Activated T-cell treated with anti-CD3 and anti-CD28 coated beads, Interleukin-2, amount 50 U/mL, for 4 hours (primary cell): ENCODE data around the gene EPB41L2. TPM values are rescaled to one million over a fixed set of nuclear protein-coding genes. Genes with fewer than 3 reads are reported as not detected.
"Not testable (repeated sequence)": the region's sequence is repeated elsewhere in the genome, so short reads cannot be mapped to it uniquely, and the experiment has no call there.

Source experiments
- ATAC-seq, 2 donors: fragments of 200-7000 bp; cut with Tn5 transposase; one replicate each; pipeline ENCODE4 v1.10.0; 2021
- DNase-seq: peaks from one replicate; pipeline ENCODE4 v3.0.0-alpha.2; 2020
- H3K27me3 Mint-ChIP-seq: one replicate; pipeline ENCODE4 v1.8.0; 2021; ENCODE audit warnings: low read depth, mixed read lengths
- H3K36me3 Mint-ChIP-seq: one replicate; pipeline ENCODE4 v1.8.0; 2022; ENCODE audit warnings: mixed read lengths; ENCODE audit not compliant: insufficient read depth
- H3K4me1 Mint-ChIP-seq: one replicate; pipeline ENCODE4 v1.8.0; 2021; ENCODE audit warnings: low read depth, mixed read lengths
- H3K4me3 Mint-ChIP-seq: one replicate; pipeline ENCODE4 v1.8.0; 2021; ENCODE audit warnings: mild to moderate bottlenecking, moderate library complexity, mixed read lengths
- H3K9me3 Mint-ChIP-seq: one replicate; pipeline ENCODE4 v1.8.0; 2021; ENCODE audit warnings: mixed read lengths
- total RNA-seq, 3 donors: library from RNA; stranded (reverse); gene quantifications; one replicate each; pipeline ENCODE4 v1.2.1, GENCODE V29; 2021

EPB41L2 gene
- 10 to 100 TPM; 11.7 to 18.0 (median 15.3) TPM for total RNA-seq

- H3K36me3 Mint-ChIP-seq: no peaks in the 10 kb centered on the region
- peak; percentile 84 to 87 for ATAC-seq
- H3K27me3 Mint-ChIP-seq: no peaks in the 10 kb centered on the region
- DNase-seq: peak; percentile 79
- peaks cover 22% of the 10 kb centered on the region for H3K4me1 Mint-ChIP-seq
- no peaks in the 10 kb centered on the region for H3K9me3 Mint-ChIP-seq
- peak within 1 kb of the TSS; percentile 83 for H3K4me3 Mint-ChIP-seq
Observed at GRCh38 chr6:131063028-131063763, at the start of gene EPB41L2. EPB41L2 (minus strand) TSS chr6:131063245; CDS start chr6:130956485, 106,760 bp downstream.

- Mint-ChIP-seq H3K36me3 (no peaks in the 10 kb centered on the region), H3K4me3 (no peak overlapping the region), H3K4me1 (no peaks in the 10 kb centered on the region), H3K27me3 (peaks cover 4% of the 10 kb centered on the region), H3K9me3 (no peaks in the 10 kb centered on the region)
- ATAC-seq (no peak), DNase-seq (no peak)
Observed at GRCh38 chr6:131112249-131112648, 49.2 kb upstream of the EPB41L2 start.

- no peaks in the 10 kb centered on the region for H3K4me1 Mint-ChIP-seq
- H3K9me3 Mint-ChIP-seq: no peaks in the 10 kb centered on the region
- no peak overlapping the region for H3K4me3 Mint-ChIP-seq
- DNase-seq (no peak), ATAC-seq (no peak)
- H3K27me3 Mint-ChIP-seq: peaks cover 6% of the 10 kb centered on the region
- no peaks in the 10 kb centered on the region for H3K36me3 Mint-ChIP-seq
Observed at GRCh38 chr6:131107151-131107550, 44.1 kb upstream of the EPB41L2 start.

- DNase-seq: no peak
- H3K9me3 Mint-ChIP-seq: no peaks in the 10 kb centered on the region
- no peak for ATAC-seq
- H3K27me3 Mint-ChIP-seq: peaks cover 2% of the 10 kb centered on the region
- no peaks in the 10 kb centered on the region for H3K36me3 Mint-ChIP-seq
- H3K4me3 Mint-ChIP-seq: no peak overlapping the region
- H3K4me1 Mint-ChIP-seq: no peaks in the 10 kb centered on the region
Observed at GRCh38 chr6:131103901-131104300, 40.9 kb upstream of the EPB41L2 start.

- Mint-ChIP-seq H3K4me1 (no peaks in the 10 kb centered on the region), H3K27me3 (peaks cover 2% of the 10 kb centered on the region), H3K9me3 (no peaks in the 10 kb centered on the region), H3K4me3 (no peak overlapping the region), H3K36me3 (no peaks in the 10 kb centered on the region)
- DNase-seq (no peak), ATAC-seq (no peak)
Observed at GRCh38 chr6:131103296-131103695, 40.3 kb upstream of the EPB41L2 start.

DNA sequence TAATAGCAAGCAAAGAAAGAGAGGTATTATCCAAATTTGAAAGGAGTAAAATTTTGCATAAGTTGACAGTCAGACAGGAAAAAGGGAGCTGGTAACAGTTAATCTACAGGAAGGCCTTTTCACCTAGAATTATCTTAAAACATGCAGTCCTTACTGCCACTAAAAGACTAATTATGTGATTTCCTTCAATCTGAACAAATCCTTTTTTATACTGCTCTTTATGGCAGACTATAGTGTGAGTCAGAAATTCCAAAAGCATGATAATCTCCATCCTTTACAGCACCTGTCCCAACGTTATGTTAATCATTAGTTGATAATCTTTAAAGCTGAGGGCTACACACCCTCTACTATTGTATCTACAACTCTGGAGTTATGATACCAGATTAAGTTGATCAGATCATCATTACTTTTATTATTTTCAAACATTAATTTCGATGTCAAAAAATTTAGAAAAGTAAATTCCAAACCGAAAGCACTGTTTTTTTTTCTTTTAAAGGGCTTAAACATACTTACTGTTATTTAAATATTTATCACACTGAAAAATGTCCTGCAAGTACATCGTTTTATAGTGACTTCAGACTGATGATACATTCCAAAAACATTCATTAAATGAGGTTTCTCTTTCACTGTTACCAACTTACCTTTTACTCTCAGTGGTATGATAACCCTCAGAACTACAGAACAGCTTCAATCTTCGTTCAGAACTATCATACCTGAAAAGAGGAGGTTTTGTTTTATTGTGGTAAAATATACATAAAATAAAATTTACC, 39.1 kb upstream of the EPB41L2 start:
- Mint-ChIP-seq H3K36me3 (no peaks in the 10 kb centered on the region), H3K4me3 (no peak overlapping the region), H3K27me3 (peaks cover 2% of the 10 kb centered on the region), H3K9me3 (no peaks in the 10 kb centered on the region), H3K4me1 (no peaks in the 10 kb centered on the region)
- ATAC-seq (no peak), DNase-seq (no peak)

GRCh38 chr6:131096786-131097185, 33.7 kb upstream of the EPB41L2 start:
- H3K27me3 Mint-ChIP-seq: no peaks in the 10 kb centered on the region
- ATAC-seq (no peak), DNase-seq (no peak)
- H3K4me3 Mint-ChIP-seq: no peak overlapping the region
- no peaks in the 10 kb centered on the region for H3K36me3 Mint-ChIP-seq
- no peaks in the 10 kb centered on the region for H3K9me3 Mint-ChIP-seq
- H3K4me1 Mint-ChIP-seq: no peaks in the 10 kb centered on the region

GRCh38 chr6:131093334-131093733, 30.3 kb upstream of the EPB41L2 start:
- Mint-ChIP-seq H3K4me3 (no peak overlapping the region), H3K9me3 (no peaks in the 10 kb centered on the region), H3K27me3 (peaks cover 12% of the 10 kb centered on the region), H3K36me3 (no peaks in the 10 kb centered on the region), H3K4me1 (no peaks in the 10 kb centered on the region)
- no peak for DNase-seq
- ATAC-seq: no peak

- not testable (repeated sequence) for H3K4me3 Mint-ChIP-seq, DNase-seq, H3K36me3 Mint-ChIP-seq, H3K4me1 Mint-ChIP-seq, ATAC-seq, H3K9me3 Mint-ChIP-seq
- H3K27me3 Mint-ChIP-seq: peaks cover 12% of the 10 kb centered on the region
Observed at GRCh38 chr6:131091944-131092343, 28.9 kb upstream of the EPB41L2 start.

GRCh38 chr6:131090339-131090738, 27.3 kb upstream of the EPB41L2 start:
- H3K27me3 Mint-ChIP-seq: peaks cover 12% of the 10 kb centered on the region
- H3K4me1 Mint-ChIP-seq, ATAC-seq, H3K4me3 Mint-ChIP-seq, DNase-seq, H3K9me3 Mint-ChIP-seq, H3K36me3 Mint-ChIP-seq: not testable (repeated sequence)

DNA sequence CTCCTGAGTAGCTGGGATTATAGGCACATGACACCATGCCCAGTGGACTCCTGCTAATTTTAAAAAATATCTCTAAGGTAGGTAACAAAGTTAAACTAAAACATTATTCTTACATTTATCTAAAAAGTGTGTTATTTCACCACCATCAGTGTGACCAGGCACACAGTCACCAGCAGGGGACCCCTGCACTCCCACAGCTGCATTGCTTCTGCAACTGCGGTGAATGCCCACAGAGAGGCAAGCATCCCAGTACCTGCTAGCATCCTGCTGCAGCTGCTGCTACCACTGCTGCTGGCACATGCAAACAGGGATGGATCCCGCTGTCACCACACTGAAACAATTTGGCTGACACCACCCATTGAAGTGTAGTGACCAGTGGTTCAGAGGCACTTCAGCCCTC, 21.9 kb upstream of the EPB41L2 start:
- no peaks in the 10 kb centered on the region for H3K36me3 Mint-ChIP-seq
- peaks cover 14% of the 10 kb centered on the region for H3K27me3 Mint-ChIP-seq
- no peak overlapping the region for H3K4me3 Mint-ChIP-seq
- H3K4me1 Mint-ChIP-seq: no peaks in the 10 kb centered on the region
- H3K9me3 Mint-ChIP-seq: peaks cover 5% of the 10 kb centered on the region
- ATAC-seq (no peak), DNase-seq (no peak)

- ATAC-seq (no peak), DNase-seq (no peak)
- H3K27me3 Mint-ChIP-seq: peaks cover 8% of the 10 kb centered on the region
- H3K4me1 Mint-ChIP-seq: no peaks in the 10 kb centered on the region
- H3K4me3 Mint-ChIP-seq: no peak overlapping the region
- H3K9me3 Mint-ChIP-seq: peaks cover 5% of the 10 kb centered on the region
- H3K36me3 Mint-ChIP-seq: no peaks in the 10 kb centered on the region
Observed at GRCh38 chr6:131083687-131084086, 20.6 kb upstream of the EPB41L2 start.

DNA sequence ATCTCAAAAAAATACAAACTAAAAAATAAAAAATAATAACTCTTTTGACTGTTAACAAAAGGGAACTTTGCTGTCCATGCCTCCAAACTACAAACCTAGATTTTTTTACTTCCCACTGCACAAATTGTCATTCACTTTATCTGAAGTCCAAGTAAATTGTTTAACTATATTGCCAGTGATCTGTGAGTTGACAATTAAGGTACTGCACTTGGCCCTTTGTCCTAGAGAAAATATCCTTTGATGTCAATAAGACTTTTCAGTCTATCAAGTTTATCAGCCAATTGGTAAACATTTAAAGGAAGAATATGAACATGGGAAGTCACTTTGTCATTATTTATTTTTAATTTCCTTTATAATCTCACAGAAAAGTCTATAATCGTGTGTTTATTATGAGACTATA, 19.3 kb upstream of the EPB41L2 start:
- Mint-ChIP-seq H3K9me3 (peaks cover under 1% of the 10 kb centered on the region), H3K36me3 (no peaks in the 10 kb centered on the region), H3K4me1 (no peaks in the 10 kb centered on the region), H3K27me3 (peaks cover 5% of the 10 kb centered on the region), H3K4me3 (no peak overlapping the region)
- DNase-seq (no peak), ATAC-seq (no peak)

DNA sequence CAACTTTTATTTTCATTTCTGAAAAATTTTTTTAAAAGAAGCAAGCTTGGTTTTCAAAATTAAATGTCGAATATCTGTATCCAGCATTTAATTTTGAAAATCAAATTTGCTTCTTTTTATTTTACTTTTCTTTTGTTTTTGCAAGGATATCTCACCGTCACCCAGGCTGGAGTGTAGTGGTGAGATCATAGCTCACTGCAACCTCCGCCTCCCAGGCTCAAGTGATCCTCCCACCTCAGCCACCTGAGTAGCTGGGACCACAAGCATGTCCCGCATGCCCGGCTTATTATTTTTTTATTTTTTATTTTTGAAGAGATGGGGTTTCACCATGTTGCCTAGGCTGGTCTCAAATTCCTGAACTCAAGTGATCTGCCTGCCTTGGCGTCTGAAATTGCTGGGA, 17.0 kb upstream of the EPB41L2 start:
- Mint-ChIP-seq H3K27me3 (peaks cover 3% of the 10 kb centered on the region), H3K36me3 (no peaks in the 10 kb centered on the region), H3K4me3 (no peak overlapping the region), H3K9me3 (no peaks in the 10 kb centered on the region), H3K4me1 (no peaks in the 10 kb centered on the region)
- no peak for DNase-seq
- no peak for ATAC-seq

DNA sequence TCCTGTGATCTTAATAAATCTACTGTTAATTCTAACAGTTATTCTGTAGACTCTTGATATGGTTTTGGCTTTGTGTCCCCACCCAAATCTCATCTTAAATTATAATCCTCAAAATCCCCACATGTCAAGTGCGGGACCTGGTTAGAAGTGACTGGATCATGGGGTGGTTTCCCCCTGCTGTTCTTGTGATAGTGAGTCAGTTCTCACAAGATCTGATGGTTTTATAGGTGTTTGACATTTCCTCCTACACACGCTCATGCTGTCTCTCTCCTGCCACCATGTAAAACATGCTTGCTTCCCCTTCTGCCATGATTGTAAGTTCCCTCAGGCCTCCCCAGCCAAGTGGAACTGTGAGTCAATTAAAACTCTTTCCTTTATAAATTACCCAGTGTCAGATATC, 10.5 kb upstream of the EPB41L2 start:
- ATAC-seq: peak; percentile 70 to 74
- Mint-ChIP-seq H3K4me3 (no peak overlapping the region), H3K27me3 (no peaks in the 10 kb centered on the region), H3K4me1 (no peaks in the 10 kb centered on the region), H3K36me3 (no peaks in the 10 kb centered on the region), H3K9me3 (peaks cover 10% of the 10 kb centered on the region)
- DNase-seq: no peak
